Hepatocyte (in vitro differentiated cells): Measurements from ENCODE around the gene TPSB2. TPM values are rescaled to one million over a fixed set of nuclear protein-coding genes. Genes with fewer than 3 reads are reported as not detected.
A peak's percentile ranks its signal among the peaks of the same experiment; 100 is the strongest.

Source experiments
- DNase-seq: peaks from one replicate; pipeline ENCODE4 v3.0.0-alpha.2; 2016; ENCODE audit warnings: low spot score
- H2AFZ ChIP-seq: fragments of 200-600 bp; sonication (generic); 2 replicates; pipeline ENCODE4 v1.6.0; 2016; ENCODE audit warnings: antibody characterized with exemption, mild to moderate bottlenecking
- H3K27ac ChIP-seq: fragments of 200-600 bp; sonication (generic); 2 replicates; pipeline ENCODE4 v1.5.1; 2016; ENCODE audit warnings: mild to moderate bottlenecking
- H3K27me3 ChIP-seq: fragments of 200-600 bp; sonication (generic); 2 replicates; pipeline ENCODE4 v1.6.1; 2016
- H3K36me3 ChIP-seq: fragments of 200-600 bp; sonication (generic); replicated peaks from 2 replicates; pipeline ENCODE4 v1.5.1; 2016; ENCODE audit warnings: low read depth; ENCODE audit not compliant: insufficient read depth
- H3K4me1 ChIP-seq: fragments of 200-600 bp; sonication (generic); 2 replicates; pipeline ENCODE4 v1.5.1; 2016; ENCODE audit warnings: mild to moderate bottlenecking, moderate library complexity; ENCODE audit not compliant: insufficient read depth
- H3K4me2 ChIP-seq: fragments of 200-600 bp; sonication (generic); 2 replicates; pipeline ENCODE4 v1.6.0; 2016
- H3K4me3 ChIP-seq: fragments of 200-600 bp; sonication (generic); 2 replicates; pipeline ENCODE4 v1.5.1; 2016; ENCODE audit warnings: mild to moderate bottlenecking
- H3K79me2 ChIP-seq: fragments of 200-600 bp; sonication (generic); 2 replicates; pipeline ENCODE4 v1.6.0; 2017; ENCODE audit warnings: mild to moderate bottlenecking
- H3K9me2 ChIP-seq: fragments of 200-600 bp; sonication (generic); replicated peaks from 2 replicates; pipeline ENCODE4 v1.6.0; 2017; ENCODE audit warnings: mild to moderate bottlenecking; ENCODE audit not compliant: insufficient read depth
- H3K9me3 ChIP-seq: fragments of 200-600 bp; sonication (generic); 2 replicates; pipeline ENCODE4 v1.5.1; 2016; ENCODE audit warnings: low read depth, mild to moderate bottlenecking
- H4K20me1 ChIP-seq: fragments of 200-600 bp; sonication (generic); 2 replicates; pipeline ENCODE4 v1.6.0; 2016; ENCODE audit warnings: mild to moderate bottlenecking; ENCODE audit not compliant: insufficient read depth, poor library complexity, severe bottlenecking
- EZH2 ChIP-seq: fragments of 200-600 bp; sonication (generic); IDR thresholded peaks from 2 replicates; pipeline ENCODE4 v1.6.1; 2016; ENCODE audit warnings: antibody characterized with exemption, mild to moderate bottlenecking, borderline replicate concordance
- EZH2phosphoT487 ChIP-seq: fragments of 200-600 bp; sonication (generic); IDR thresholded peaks from one replicate; pipeline ENCODE4 v1.6.1; 2018; ENCODE audit warnings: antibody characterized with exemption, mild to moderate bottlenecking, low read depth, moderate library complexity; ENCODE audit not compliant: unreplicated experiment, severe bottlenecking
- WGBS: methylation state at CpG from one replicate; pipeline ENCODE4 v1.1.6; 2016; ENCODE audit warnings: low lambda C conversion rate; ENCODE audit errors: missing lambda C conversion rate; 5-methylcytosine and 5-hydroxymethylcytosine counted together
- polyA plus RNA-seq: library from polyadenylated mRNA; unstranded; fragments of >200 nt; fragmentation: Nextera tagmentation; extraction: Ambion mirVana; gene quantifications from 2 replicates; pipeline ENCODE4 v1.2.1, GENCODE V29; 2016
- total RNA-seq: library from RNA; depleted of rRNA; stranded (reverse); fragments of >200 nt; gene quantifications from 2 replicates; pipeline ENCODE4 v1.2.3, GENCODE V29; 2014
- TF ChIP-seq, protein P1 (sequence below): fragments of 200-600 bp; sonication (generic); IDR thresholded peaks from 2 replicates; pipeline ENCODE4 v1.5.1; 2016; ENCODE audit warnings: antibody characterized with exemption, mild to moderate bottlenecking; ENCODE audit not compliant: poor library complexity

The TPSB2 gene
- total and polyA plus RNA-seq, 2 experiments from 2014 or later = not detected

- Histone ChIP-seq H3K4me1 (peaks cover 25% of the 10 kb centered on the region), H3K4me2 (no peak overlapping the region), H3K27ac (no peak overlapping the region), H3K9me2 (no peaks in the 10 kb centered on the region), H3K27me3 (no peaks in the 10 kb centered on the region), H4K20me1 (peaks cover 4% of the 10 kb centered on the region), H3K9me3 (no peaks in the 10 kb centered on the region), H3K79me2 (no peaks in the 10 kb centered on the region), H3K4me3 (no peak overlapping the region), H2AFZ (no peak overlapping the region), H3K36me3 (no peaks in the 10 kb centered on the region)
- TF ChIP-seq EZH2 (no peak), EZH2phosphoT487 (no peak)
- TF ChIP-seq, protein P1, sequence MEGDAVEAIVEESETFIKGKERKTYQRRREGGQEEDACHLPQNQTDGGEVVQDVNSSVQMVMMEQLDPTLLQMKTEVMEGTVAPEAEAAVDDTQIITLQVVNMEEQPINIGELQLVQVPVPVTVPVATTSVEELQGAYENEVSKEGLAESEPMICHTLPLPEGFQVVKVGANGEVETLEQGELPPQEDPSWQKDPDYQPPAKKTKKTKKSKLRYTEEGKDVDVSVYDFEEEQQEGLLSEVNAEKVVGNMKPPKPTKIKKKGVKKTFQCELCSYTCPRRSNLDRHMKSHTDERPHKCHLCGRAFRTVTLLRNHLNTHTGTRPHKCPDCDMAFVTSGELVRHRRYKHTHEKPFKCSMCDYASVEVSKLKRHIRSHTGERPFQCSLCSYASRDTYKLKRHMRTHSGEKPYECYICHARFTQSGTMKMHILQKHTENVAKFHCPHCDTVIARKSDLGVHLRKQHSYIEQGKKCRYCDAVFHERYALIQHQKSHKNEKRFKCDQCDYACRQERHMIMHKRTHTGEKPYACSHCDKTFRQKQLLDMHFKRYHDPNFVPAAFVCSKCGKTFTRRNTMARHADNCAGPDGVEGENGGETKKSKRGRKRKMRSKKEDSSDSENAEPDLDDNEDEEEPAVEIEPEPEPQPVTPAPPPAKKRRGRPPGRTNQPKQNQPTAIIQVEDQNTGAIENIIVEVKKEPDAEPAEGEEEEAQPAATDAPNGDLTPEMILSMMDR = no peak
- WGBS = 97% methylated on average over 18 of the region's 18 CpGs
- DNase-seq = no peak
Measured at GRCh38 chr16:1184980-1185379, 45.0 kb downstream of the TPSB2 start.

DNA sequence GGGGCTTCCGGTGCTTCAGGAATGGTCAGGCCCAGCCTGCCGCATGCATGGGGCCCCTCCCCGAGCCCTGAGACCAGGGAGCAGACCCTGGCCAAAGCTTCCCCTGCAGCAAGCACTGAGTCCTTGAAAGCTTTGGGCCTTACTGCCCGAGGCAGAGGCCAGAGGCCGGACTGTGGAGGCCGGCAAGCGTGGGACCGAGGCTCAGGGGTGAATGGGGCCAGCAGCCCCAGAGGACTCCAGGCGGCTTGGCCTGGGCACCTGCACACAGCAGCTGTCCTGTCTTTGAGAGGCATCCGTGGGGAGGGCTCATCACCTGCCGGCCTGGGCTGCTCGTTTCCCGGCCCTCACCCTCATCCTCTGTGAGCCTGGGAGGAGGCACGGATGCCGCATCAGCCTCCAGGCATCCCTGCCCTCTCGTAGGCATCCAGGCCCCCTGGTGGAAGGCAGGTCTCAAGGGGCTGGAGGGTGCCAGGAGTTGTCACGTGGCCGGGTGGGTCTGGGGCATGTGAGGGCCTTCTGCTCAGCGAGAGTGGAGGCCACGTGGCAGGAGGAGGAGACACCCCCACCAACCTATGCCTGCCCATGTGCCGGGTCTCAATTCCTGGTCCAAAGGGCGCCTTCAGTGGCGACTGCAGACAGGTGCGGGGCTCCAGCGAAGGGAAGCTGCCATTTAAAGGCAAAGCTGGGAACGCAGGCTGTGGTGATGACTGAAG is 45.7 kb downstream of the TPSB2 start:
- WGBS = 95% methylated on average over 26 of the region's 26 CpGs
- H3K4me1 ChIP-seq = peaks cover 25% of the 10 kb centered on the region
- no peaks in the 10 kb centered on the region for H3K9me2 ChIP-seq
- no peak for DNase-seq
- no peaks in the 10 kb centered on the region for H3K36me3 ChIP-seq
- TF ChIP-seq, protein P1 = no peak
- no peak for TF ChIP-seq EZH2phosphoT487
- no peak for TF ChIP-seq EZH2
- no peak overlapping the region for H2AFZ ChIP-seq
- no peak overlapping the region for H3K4me3 ChIP-seq
- H3K79me2 ChIP-seq = no peaks in the 10 kb centered on the region
- no peak overlapping the region for H3K4me2 ChIP-seq
- H3K9me3 ChIP-seq = no peaks in the 10 kb centered on the region
- H4K20me1 ChIP-seq = peaks cover 4% of the 10 kb centered on the region
- H3K27me3 ChIP-seq = no peaks in the 10 kb centered on the region
- no peak overlapping the region for H3K27ac ChIP-seq

GRCh38 chr16:1182950-1183907 is 46.8 kb downstream of the TPSB2 start:
- DNase-seq = peak; percentile 73
- H2AFZ ChIP-seq = no peak overlapping the region
- no peaks in the 10 kb centered on the region for H3K27me3 ChIP-seq
- no peaks in the 10 kb centered on the region for H3K9me2 ChIP-seq
- no peaks in the 10 kb centered on the region for H3K36me3 ChIP-seq
- H3K27ac ChIP-seq = peak overlapping the region; percentile 71
- TF ChIP-seq EZH2phosphoT487 = no peak
- no peak for TF ChIP-seq EZH2
- TF ChIP-seq, protein P1 = no peak
- no peaks in the 10 kb centered on the region for H3K9me3 ChIP-seq
- peak overlapping the region; percentile 64 for H3K4me2 ChIP-seq
- H3K4me3 ChIP-seq = no peak overlapping the region
- no peaks in the 10 kb centered on the region for H4K20me1 ChIP-seq
- no peaks in the 10 kb centered on the region for H3K79me2 ChIP-seq
- H3K4me1 ChIP-seq = peaks cover 25% of the 10 kb centered on the region
- 86% methylated on average over 17 of the region's 45 CpGs for WGBS
